ENCODE measurements around the gene DGUOK.

DGUOK gene

GRCh38 chr2:74001781-74002504 lies 75.3 kb downstream of the DGUOK start:
- DNase-seq, result no peak

- DNase-seq, result peak in 2 of 4 experiments; percentile 52 to 76
These were observed 76.1 kb downstream of the DGUOK start for GRCh38 chr2:74002505-74003421.

GRCh38 chr2:74003494-74004211 lies 77.0 kb downstream of the DGUOK start:
- no peak for DNase-seq

- DNase-seq, result no peak
These were observed 77.8 kb downstream of the DGUOK start for GRCh38 chr2:74004212-74005182.

- no peak for DNase-seq
These were observed 79.1 kb downstream of the DGUOK start for GRCh38 chr2:74005786-74006185.

GRCh38 chr2:74006459-74006858 lies 79.8 kb downstream of the DGUOK start:
- no peak for DNase-seq

- DNase-seq, result no peak
These were observed 80.4 kb downstream of the DGUOK start for GRCh38 chr2:74007121-74007520.

- no peak for DNase-seq
These were observed 81.0 kb downstream of the DGUOK start for GRCh38 chr2:74007711-74008110.

Measured in activated naive CD4-positive, alpha-beta T cell (primary cell).